Nephron progenitor cell (in vitro differentiated cells): ENCODE results near the gene NNT.
"Not testable (repeated sequence)": the region's sequence is repeated elsewhere in the genome, so short reads cannot be mapped to it uniquely, and the experiment has no call there.

ENCODE experiments used
- DNase-seq: peaks from one replicate; pipeline ENCODE4 v3.0.0; 2021
- H3K27ac Mint-ChIP-seq: 2 replicates; pipeline ENCODE4 v1.8.0; 2021; ENCODE audit warnings: mild to moderate bottlenecking, moderate library complexity, mixed read lengths
- H3K27me3 Mint-ChIP-seq: 2 replicates; pipeline ENCODE4 v1.8.0; 2021; ENCODE audit warnings: mild to moderate bottlenecking, low read depth, mixed read lengths; ENCODE audit not compliant: poor library complexity
- H3K36me3 Mint-ChIP-seq: 2 replicates; pipeline ENCODE4 v1.8.0; 2021; ENCODE audit warnings: low read depth, mixed read lengths
- H3K4me1 Mint-ChIP-seq: 2 replicates; pipeline ENCODE4 v1.8.0; 2021; ENCODE audit warnings: mixed read lengths
- H3K4me3 Mint-ChIP-seq: 2 replicates; pipeline ENCODE4 v1.8.0; 2021; ENCODE audit warnings: mild to moderate bottlenecking, moderate library complexity, mixed read lengths
- H3K9me3 Mint-ChIP-seq: 2 replicates; pipeline ENCODE4 v1.8.0; 2021; ENCODE audit warnings: mild to moderate bottlenecking, moderate library complexity, mixed read lengths
- CTCF ChIP-seq: fragments of 200-600 bp; sonication (generic); IDR thresholded peaks from 2 replicates; pipeline ENCODE4 v1.5.0; 2021; ENCODE audit warnings: antibody characterized with exemption

Gene NNT

GRCh38 chr5:43602461-43603343 lies at the start of gene NNT:
Gene NNT (plus strand): TSS chr5:43603180. CDS start chr5:43609196, 6,016 bp downstream.
- H3K4me1 Mint-ChIP-seq, result peaks cover 50% of the 10 kb centered on the region
- peak; percentile 82 for DNase-seq
- H3K9me3 Mint-ChIP-seq, result peaks cover 18% of the 10 kb centered on the region
- TF ChIP-seq CTCF, result no peak
- peak within 1 kb of the TSS; percentile 85 for H3K4me3 Mint-ChIP-seq
- H3K27ac Mint-ChIP-seq, result peak within 1 kb of the TSS; percentile 96
- H3K36me3 Mint-ChIP-seq, result peaks cover 43% of the 10 kb centered on the region
- no peaks in the 10 kb centered on the region for H3K27me3 Mint-ChIP-seq

- DNase-seq, result no peak
- Mint-ChIP-seq H3K9me3 (no peaks in the 10 kb centered on the region), H3K27me3 (peaks cover 3% of the 10 kb centered on the region), H3K4me3 (no peak overlapping the region), H3K27ac (no peak overlapping the region), H3K36me3 (peaks cover 8% of the 10 kb centered on the region), H3K4me1 (peaks cover 11% of the 10 kb centered on the region)
- no peak for TF ChIP-seq CTCF
Observed at GRCh38 chr5:43553381-43553780, 49.6 kb upstream of the NNT start.

GRCh38 chr5:43554497-43554896 lies 48.5 kb upstream of the NNT start:
- Mint-ChIP-seq H3K4me1 (peaks cover 7% of the 10 kb centered on the region), H3K27me3 (peaks cover 3% of the 10 kb centered on the region), H3K4me3 (no peak overlapping the region), H3K36me3 (peaks cover 2% of the 10 kb centered on the region), H3K27ac (no peak overlapping the region), H3K9me3 (no peaks in the 10 kb centered on the region)
- TF ChIP-seq CTCF, result no peak
- no peak for DNase-seq

GRCh38 chr5:43555895-43556606 lies 46.9 kb upstream of the NNT start:
- no peak overlapping the region for H3K4me3 Mint-ChIP-seq
- peak overlapping the region; percentile 98 for H3K27ac Mint-ChIP-seq
- H3K9me3 Mint-ChIP-seq, result no peaks in the 10 kb centered on the region
- H3K36me3 Mint-ChIP-seq, result no peaks in the 10 kb centered on the region
- peaks cover 3% of the 10 kb centered on the region for H3K27me3 Mint-ChIP-seq
- TF ChIP-seq CTCF, result no peak
- peaks cover 8% of the 10 kb centered on the region for H3K4me1 Mint-ChIP-seq
- peak; percentile 65 for DNase-seq

- not testable (repeated sequence) for DNase-seq, H3K27me3 Mint-ChIP-seq, H3K36me3 Mint-ChIP-seq, H3K9me3 Mint-ChIP-seq, H3K27ac Mint-ChIP-seq, H3K4me1 Mint-ChIP-seq
- peak overlapping the region; percentile 88 for H3K4me3 Mint-ChIP-seq
Observed at GRCh38 chr5:43556607-43556856, 46.4 kb upstream of the NNT start.

GRCh38 chr5:43556857-43557542 lies 46.0 kb upstream of the NNT start, which contains the start of gene PAIP1:
Gene PAIP1 (minus strand): TSS chr5:43557077. CDS start chr5:43556846, 231 bp downstream.
- Mint-ChIP-seq H3K4me1 (peaks cover 6% of the 10 kb centered on the region), H3K27ac (peak within 1 kb of the TSS; percentile 98), H3K4me3 (peak within 1 kb of the TSS; percentile 88), H3K27me3 (peaks cover 3% of the 10 kb centered on the region), H3K36me3 (no peaks in the 10 kb centered on the region), H3K9me3 (no peaks in the 10 kb centered on the region)
- peak; percentile 31 for TF ChIP-seq CTCF
- DNase-seq, result peak; percentile 82
